Measurements from ENCODE around the gene KLF11. TPM values are rescaled to one million over a fixed set of nuclear protein-coding genes. Genes with fewer than 3 reads are reported as not detected.

The KLF11 gene
- polyA plus RNA-seq, 1 of the 3 experiments (the other 2 are of a cell fraction): 9.5 TPM

DNA sequence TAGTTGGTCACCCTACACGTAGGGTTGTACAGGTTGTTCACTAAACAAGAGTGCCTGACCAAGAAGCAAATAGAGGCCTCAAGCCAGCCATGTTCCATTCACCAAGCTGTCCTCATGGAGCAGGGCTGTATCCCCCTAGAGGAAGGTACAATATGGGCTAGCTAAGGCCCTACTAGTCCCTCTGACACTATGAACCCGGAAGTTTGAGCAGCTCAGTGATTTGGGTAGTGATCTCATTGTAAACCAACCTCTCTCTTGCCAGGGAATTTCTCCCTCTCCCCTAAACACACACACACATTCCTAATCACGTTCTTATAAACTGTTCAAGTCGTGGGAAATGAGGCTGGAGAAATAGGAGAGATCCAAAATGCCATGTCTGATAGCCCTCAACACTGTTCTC, 43.6 kb downstream of the KLF11 start:
- H3K4me3 ChIP-seq (ENCODE audit: low read depth in 2 of 2, low read length in 1 of 2): no peak overlapping the region
- H3K4me1 ChIP-seq (ENCODE audit: control insufficient read depth in 1 of 2, insufficient read depth in 2 of 2, low read depth in 1 of 2, low read length in 1 of 2): no peaks in the 10 kb centered on the region
- no peaks in the 10 kb centered on the region for H3K79me2 ChIP-seq (ENCODE audit: insufficient read depth)
- peaks cover 6% of the 10 kb centered on the region for H3F3A ChIP-seq (replicated peaks; ENCODE audit: insufficient read depth)
- H2AFZ ChIP-seq (ENCODE audit: low read depth): no peak overlapping the region
- 66% methylated on average over 4 of the region's 4 CpGs for WGBS (ENCODE audit: low lambda C conversion rate)
- ChIA-PET CTCF (interaction anchor here (1.7 to 36.2 kb wide), 4 partner anchors 9 to 348 kb away, joined by 3 to 946 read pairs (median 480); partner anchors contain the start of gene CYS1), POLR2A (no interaction called here)
- no peak for DNase-seq
- peaks cover 9% of the 10 kb centered on the region; the same call in 1 of the 2 replicates for H3K27me3 ChIP-seq (ENCODE audit: insufficient read depth)
- H3K9me2 ChIP-seq: no peaks in the 10 kb centered on the region
- no peak overlapping the region for H3K9ac ChIP-seq
- H3K36me3 ChIP-seq (replicated peaks in 1 of 2; ENCODE audit: control insufficient read depth in 1 of 2, insufficient read depth in 2 of 2, low read length in 1 of 2): no peaks in the 10 kb centered on the region
- no peaks in the 10 kb centered on the region for H3K9me3 ChIP-seq
- no peaks in the 10 kb centered on the region for H4K20me1 ChIP-seq (ENCODE audit: insufficient read depth)
- TF ChIP-seq RXRA (IDR thresholded peaks at IDR 0.05; ENCODE audit: borderline replicate concordance, low read depth) (no peak), NFIC (IDR thresholded peaks at IDR 0.05; ENCODE audit: borderline replicate concordance) (no peak), POLR2AphosphoS5 (IDR thresholded peaks at IDR 0.05; ENCODE audit: low read depth, low read length) (no peak), FOXM1 (IDR thresholded peaks at IDR 0.05; ENCODE audit: low read depth) (no peak), GATA2 (CRISPR knock-in tag; IDR thresholded peaks at IDR 0.05) (no peak)
- no peak overlapping the region for H3K27ac ChIP-seq (ENCODE audit: low read depth in 2 of 2, low read length in 1 of 2)
- H3K4me2 ChIP-seq: no peak overlapping the region

GRCh38 chr2:10087360-10087759, 44.0 kb downstream of the KLF11 start:
- no peak overlapping the region for H3K4me3 ChIP-seq (ENCODE audit: low read depth in 2 of 2, low read length in 1 of 2)
- POLR2A ChIA-PET: no interaction called here
- H3F3A ChIP-seq (replicated peaks; ENCODE audit: insufficient read depth): peaks cover 6% of the 10 kb centered on the region
- no peaks in the 10 kb centered on the region for H3K9me3 ChIP-seq
- H3K79me2 ChIP-seq (ENCODE audit: insufficient read depth): no peaks in the 10 kb centered on the region
- H3K36me3 ChIP-seq (replicated peaks in 1 of 2; ENCODE audit: control insufficient read depth in 1 of 2, insufficient read depth in 2 of 2, low read length in 1 of 2): no peaks in the 10 kb centered on the region
- H3K4me2 ChIP-seq: no peak overlapping the region
- no peak overlapping the region for H3K9ac ChIP-seq
- H3K9me2 ChIP-seq: no peaks in the 10 kb centered on the region
- no peaks in the 10 kb centered on the region for H3K4me1 ChIP-seq (ENCODE audit: control insufficient read depth in 1 of 2, insufficient read depth in 2 of 2, low read depth in 1 of 2, low read length in 1 of 2)
- TF ChIP-seq, protein P1, sequence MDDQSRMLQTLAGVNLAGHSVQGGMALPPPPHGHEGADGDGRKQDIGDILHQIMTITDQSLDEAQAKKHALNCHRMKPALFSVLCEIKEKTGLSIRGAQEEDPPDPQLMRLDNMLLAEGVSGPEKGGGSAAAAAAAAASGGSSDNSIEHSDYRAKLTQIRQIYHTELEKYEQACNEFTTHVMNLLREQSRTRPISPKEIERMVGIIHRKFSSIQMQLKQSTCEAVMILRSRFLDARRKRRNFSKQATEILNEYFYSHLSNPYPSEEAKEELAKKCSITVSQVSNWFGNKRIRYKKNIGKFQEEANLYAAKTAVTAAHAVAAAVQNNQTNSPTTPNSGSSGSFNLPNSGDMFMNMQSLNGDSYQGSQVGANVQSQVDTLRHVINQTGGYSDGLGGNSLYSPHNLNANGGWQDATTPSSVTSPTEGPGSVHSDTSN (IDR thresholded peaks at IDR 0.05): no peak
- TF ChIP-seq TEAD4 (IDR thresholded peaks at IDR 0.05; ENCODE audit: borderline replicate concordance, insufficient read depth) (no peak), RXRA (IDR thresholded peaks at IDR 0.05; ENCODE audit: borderline replicate concordance, low read depth) (no peak), EZH2phosphoT487 (IDR thresholded peaks at IDR 0.05; ENCODE audit: borderline replicate concordance, low read depth) (no peak), CTCF (IDR thresholded peaks at IDR 0.05) (no peak), POLR2AphosphoS5 (IDR thresholded peaks at IDR 0.05; ENCODE audit: low read depth, low read length) (no peak), FOXJ3 (CRISPR knock-in tag; IDR thresholded peaks at IDR 0.05) (no peak)
- TF ChIP-seq, protein P2, sequence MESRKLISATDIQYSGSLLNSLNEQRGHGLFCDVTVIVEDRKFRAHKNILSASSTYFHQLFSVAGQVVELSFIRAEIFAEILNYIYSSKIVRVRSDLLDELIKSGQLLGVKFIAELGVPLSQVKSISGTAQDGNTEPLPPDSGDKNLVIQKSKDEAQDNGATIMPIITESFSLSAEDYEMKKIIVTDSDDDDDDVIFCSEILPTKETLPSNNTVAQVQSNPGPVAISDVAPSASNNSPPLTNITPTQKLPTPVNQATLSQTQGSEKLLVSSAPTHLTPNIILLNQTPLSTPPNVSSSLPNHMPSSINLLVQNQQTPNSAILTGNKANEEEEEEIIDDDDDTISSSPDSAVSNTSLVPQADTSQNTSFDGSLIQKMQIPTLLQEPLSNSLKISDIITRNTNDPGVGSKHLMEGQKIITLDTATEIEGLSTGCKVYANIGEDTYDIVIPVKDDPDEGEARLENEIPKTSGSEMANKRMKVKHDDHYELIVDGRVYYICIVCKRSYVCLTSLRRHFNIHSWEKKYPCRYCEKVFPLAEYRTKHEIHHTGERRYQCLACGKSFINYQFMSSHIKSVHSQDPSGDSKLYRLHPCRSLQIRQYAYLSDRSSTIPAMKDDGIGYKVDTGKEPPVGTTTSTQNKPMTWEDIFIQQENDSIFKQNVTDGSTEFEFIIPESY (IDR thresholded peaks at IDR 0.05; ENCODE audit: borderline replicate concordance, low read depth): no peak
- H3K27me3 ChIP-seq (ENCODE audit: insufficient read depth): peaks cover 5% of the 10 kb centered on the region; the same call in 1 of the 2 replicates
- no peak overlapping the region for H2AFZ ChIP-seq (ENCODE audit: low read depth)
- no peaks in the 10 kb centered on the region for H4K20me1 ChIP-seq (ENCODE audit: insufficient read depth)
- 64% methylated on average over 8 of the region's 8 CpGs for WGBS (ENCODE audit: low lambda C conversion rate)
- CTCF ChIA-PET: interaction anchor here (1.6 to 36.2 kb wide), 4 partner anchors 9 to 348 kb away, joined by 3 to 946 read pairs (median 480); partner anchors contain the start of gene CYS1
- no peak for DNase-seq
- no peak overlapping the region for H3K27ac ChIP-seq (ENCODE audit: low read depth in 2 of 2, low read length in 1 of 2)
